Lower leg skin (tissue), 4 donors: ENCODE measurements around the gene SLC49A3. TPM values are rescaled to one million over a fixed set of nuclear protein-coding genes. Genes with fewer than 3 reads are reported as not detected.

Experiments
- DNase-seq, 2 donors: peaks; one replicate each; pipeline ENCODE4 v3.0.0-alpha.2; 2019; ENCODE audit warnings: low spot score in 2 of 2
- H3K4me3 ChIP-seq: fragments of 200-600 bp; sonication (generic); 2 replicates; pipeline ENCODE4 v1.5.1; 2017; ENCODE audit warnings: mild to moderate bottlenecking, low read depth; ENCODE audit not compliant: poor library complexity, severe bottlenecking
- CTCF ChIP-seq, 3 donors: fragments of 450-650 bp; IDR thresholded peaks; one replicate each; pipeline ENCODE4 v1.5.1; 2016; ENCODE audit warnings: antibody characterized with exemption in 3 of 3, mild to moderate bottlenecking in 3 of 3, moderate library complexity in 2 of 3
- POLR2A ChIP-seq, 2 donors: fragments of 450-650 bp; IDR thresholded peaks; one replicate each; pipeline ENCODE4 v1.6.1; 2016 to 2017; ENCODE audit warnings: antibody characterized with exemption in 2 of 2, mild to moderate bottlenecking in 1 of 2, moderate library complexity in 1 of 2
- WGBS, 2 donors: methylation state at CpG; one replicate each; pipeline ENCODE4 v1.1.5; 2018; 5-methylcytosine and 5-hydroxymethylcytosine counted together
- intact Hi-C: fragments of 100-400 bp; cut with DNase I; formaldehyde crosslinking; loops from one replicate; pipeline ENCODE4 v1.15.0; 2023; ENCODE audit warnings: low total_unique reads
- total RNA-seq, 4 donors: library from RNA; depleted of rRNA; stranded (reverse); fragments of >200 nt; gene quantifications; one replicate each; pipeline ENCODE4 v1.1.0, GENCODE V29; 2016

Gene SLC49A3
- total RNA-seq, 4 donors from 2014 or later: 16.8 to 33.8 (median 22.7) TPM

- no peak for DNase-seq
- H3K4me3 ChIP-seq: no peak overlapping the region
- TF ChIP-seq CTCF (IDR thresholded peaks at IDR 0.05): no peak
- TF ChIP-seq POLR2A (IDR thresholded peaks at IDR 0.05): no peak
- WGBS, 2 donors: 91 to 95% methylated on average over 16 of the region's 16 CpGs
- intact Hi-C loops: no loop called here
Observed at GRCh38 chr4:632196-632790, 56.7 kb downstream of the SLC49A3 start.

Other genes with a start within 250 kb of the SLC49A3 start
- 10 to 100 TPM; 29.0 to 48.5 (median 37.0) TPM for gene ZNF721, start 190.0 kb downstream of the SLC49A3 start, total RNA-seq
- 10 to 100 TPM; 29.7 to 71.8 (median 34.8) TPM for gene PIGG, start 189.9 kb downstream of the SLC49A3 start, total RNA-seq
- 1 to 10 TPM in 3 of 4 donors, under 1 TPM in 1; 0.17 to 3.6 (median 2.1) TPM for gene TMEM271, start 112.9 kb downstream of the SLC49A3 start, total RNA-seq
- 1 to 10 TPM in 1 of 4 donors, under 1 TPM in 1, not detected in 2; 0.59 to 1.5 TPM for gene PDE6B, start 63.6 kb downstream of the SLC49A3 start, total RNA-seq
- 100 to 1,000 TPM in 3 of 4 donors, 10 to 100 TPM in 1; 38.2 to 172 (median 140) TPM for gene ATP5ME, start 14.9 kb downstream of the SLC49A3 start, total RNA-seq
- gene MYL5, start 14.6 kb downstream of the SLC49A3 start, total RNA-seq: 10 to 100 TPM in 1 of 4 donors, 1 to 10 TPM in 3; 7.2 to 31.4 (median 7.7) TPM
- gene PCGF3, start 16.7 kb upstream of the SLC49A3 start, total RNA-seq: 100 to 1,000 TPM in 1 of 4 donors, 10 to 100 TPM in 3; 55.2 to 102 (median 72.3) TPM
- gene CPLX1, start 137.0 kb upstream of the SLC49A3 start, total RNA-seq: under 1 TPM in 3 of 4 donors, not detected in 1; 0.12 to 0.34 (median 0.13) TPM
- gene GAK, start 243.2 kb upstream of the SLC49A3 start, total RNA-seq: 100 to 1,000 TPM in 3 of 4 donors, 10 to 100 TPM in 1; 94.7 to 154 (median 108) TPM
- gene TMEM175, start 243.3 kb upstream of the SLC49A3 start, total RNA-seq: 10 to 100 TPM; 17.4 to 39.1 (median 30.1) TPM